ENCODE data around the gene DKK2.

DKK2 gene

GRCh38 chr4:106941841-106942240 is 94.3 kb downstream of the DKK2 start:
- TF ChIP-seq EZH2phosphoT487 (IDR thresholded peaks at IDR 0.05; ENCODE audit: low read depth) (no peak), CTCF (IDR thresholded peaks at IDR 0.05; ENCODE audit: low read depth, low read length) (no peak)

GRCh38 chr4:106930522-106930921 is 105.6 kb downstream of the DKK2 start:
- Histone ChIP-seq H3K4me1 (ENCODE audit: low read length) (no peaks in the 10 kb centered on the region), H3K4me2 (ENCODE audit: low read length) (no peak overlapping the region), H3K79me2 (ENCODE audit: low read length) (no peaks in the 10 kb centered on the region), H3K4me3 (ENCODE audit: low read length) (no peak overlapping the region), H3K36me3 (replicated peaks; ENCODE audit: low read depth, low read length) (no peaks in the 10 kb centered on the region), H3K27ac (ENCODE audit: low read length) (no peak overlapping the region), H3K9me3 (ENCODE audit: insufficient read depth, low read length) (no peaks in the 10 kb centered on the region), H3K9ac (ENCODE audit: low read length) (no peak overlapping the region), H2AFZ (ENCODE audit: low read depth, low read length) (no peak overlapping the region), H4K20me1 (ENCODE audit: insufficient read depth, low read length) (no peaks in the 10 kb centered on the region), H3K27me3 (ENCODE audit: low read depth, low read length) (no peaks in the 10 kb centered on the region)
- no peak for TF ChIP-seq CTCF (IDR thresholded peaks at IDR 0.05; ENCODE audit: low read depth, low read length)
- no peak for TF ChIP-seq EZH2phosphoT487 (IDR thresholded peaks at IDR 0.05; ENCODE audit: low read depth)

More at GRCh38 chr4:106941841-106942240, 94.3 kb downstream of the DKK2 start:
- H3K36me3 ChIP-seq (replicated peaks; ENCODE audit: low read depth, low read length) = no peaks in the 10 kb centered on the region
- H3K27ac ChIP-seq (ENCODE audit: low read length) = no peak overlapping the region
- no peak overlapping the region for H3K9ac ChIP-seq (ENCODE audit: low read length)
- no peak overlapping the region for H2AFZ ChIP-seq (ENCODE audit: low read depth, low read length)
- no peak overlapping the region for H3K4me2 ChIP-seq (ENCODE audit: low read length)
- no peak overlapping the region for H3K4me3 ChIP-seq (ENCODE audit: low read length)
- no peaks in the 10 kb centered on the region for H4K20me1 ChIP-seq (ENCODE audit: insufficient read depth, low read length)
- no peaks in the 10 kb centered on the region for H3K27me3 ChIP-seq (ENCODE audit: low read depth, low read length)
- no peaks in the 10 kb centered on the region for H3K9me3 ChIP-seq (ENCODE audit: insufficient read depth, low read length)
- no peaks in the 10 kb centered on the region for H3K4me1 ChIP-seq (ENCODE audit: low read length)
- H3K79me2 ChIP-seq (ENCODE audit: low read length) = no peaks in the 10 kb centered on the region

- Histone ChIP-seq H3K4me3 (ENCODE audit: low read length) (no peak overlapping the region), H3K27me3 (ENCODE audit: low read depth, low read length) (no peaks in the 10 kb centered on the region), H3K79me2 (ENCODE audit: low read length) (no peaks in the 10 kb centered on the region), H3K4me2 (ENCODE audit: low read length) (no peak overlapping the region), H3K9ac (ENCODE audit: low read length) (no peak overlapping the region), H3K9me3 (ENCODE audit: insufficient read depth, low read length) (no peaks in the 10 kb centered on the region), H3K4me1 (ENCODE audit: low read length) (no peaks in the 10 kb centered on the region), H3K27ac (ENCODE audit: low read length) (no peak overlapping the region), H2AFZ (ENCODE audit: low read depth, low read length) (no peak overlapping the region), H4K20me1 (ENCODE audit: insufficient read depth, low read length) (no peaks in the 10 kb centered on the region), H3K36me3 (replicated peaks; ENCODE audit: low read depth, low read length) (no peaks in the 10 kb centered on the region)
- TF ChIP-seq EZH2phosphoT487 (IDR thresholded peaks at IDR 0.05; ENCODE audit: low read depth) (no peak), CTCF (IDR thresholded peaks at IDR 0.05; ENCODE audit: low read depth, low read length) (no peak)
Observed at GRCh38 chr4:106929248-106929647, 106.9 kb downstream of the DKK2 start.

- Histone ChIP-seq H3K27ac (ENCODE audit: low read length) (no peak overlapping the region), H3K9me3 (ENCODE audit: insufficient read depth, low read length) (no peaks in the 10 kb centered on the region), H2AFZ (ENCODE audit: low read depth, low read length) (no peak overlapping the region), H3K4me1 (ENCODE audit: low read length) (no peaks in the 10 kb centered on the region), H3K4me2 (ENCODE audit: low read length) (no peak overlapping the region), H3K9ac (ENCODE audit: low read length) (no peak overlapping the region), H3K36me3 (replicated peaks; ENCODE audit: low read depth, low read length) (no peaks in the 10 kb centered on the region), H3K27me3 (ENCODE audit: low read depth, low read length) (no peaks in the 10 kb centered on the region), H3K4me3 (ENCODE audit: low read length) (no peak overlapping the region), H4K20me1 (ENCODE audit: insufficient read depth, low read length) (no peaks in the 10 kb centered on the region), H3K79me2 (ENCODE audit: low read length) (no peaks in the 10 kb centered on the region)
- TF ChIP-seq EZH2phosphoT487 (IDR thresholded peaks at IDR 0.05; ENCODE audit: low read depth) (no peak), CTCF (IDR thresholded peaks at IDR 0.05; ENCODE audit: low read depth, low read length) (no peak)
Observed at GRCh38 chr4:106914223-106914622, 121.9 kb downstream of the DKK2 start.

Measured in OCI-LY3 (cell line).